GM11168 (cell line): ENCODE measurements around the gene HERPUD1.
"Not testable (repeated sequence)": the region's sequence is repeated elsewhere in the genome, so short reads cannot be mapped to it uniquely, and the experiment has no call there.

Experiments used
- in situ Hi-C: fragments of 300-500 bp; cut with MboI; formaldehyde crosslinking; loops from one replicate; pipeline ENCODE4 v1.12.0; 2022; ENCODE audit warnings: low sequenced_read_pairs; ENCODE audit not compliant: unreplicated experiment

HERPUD1 gene

DNA sequence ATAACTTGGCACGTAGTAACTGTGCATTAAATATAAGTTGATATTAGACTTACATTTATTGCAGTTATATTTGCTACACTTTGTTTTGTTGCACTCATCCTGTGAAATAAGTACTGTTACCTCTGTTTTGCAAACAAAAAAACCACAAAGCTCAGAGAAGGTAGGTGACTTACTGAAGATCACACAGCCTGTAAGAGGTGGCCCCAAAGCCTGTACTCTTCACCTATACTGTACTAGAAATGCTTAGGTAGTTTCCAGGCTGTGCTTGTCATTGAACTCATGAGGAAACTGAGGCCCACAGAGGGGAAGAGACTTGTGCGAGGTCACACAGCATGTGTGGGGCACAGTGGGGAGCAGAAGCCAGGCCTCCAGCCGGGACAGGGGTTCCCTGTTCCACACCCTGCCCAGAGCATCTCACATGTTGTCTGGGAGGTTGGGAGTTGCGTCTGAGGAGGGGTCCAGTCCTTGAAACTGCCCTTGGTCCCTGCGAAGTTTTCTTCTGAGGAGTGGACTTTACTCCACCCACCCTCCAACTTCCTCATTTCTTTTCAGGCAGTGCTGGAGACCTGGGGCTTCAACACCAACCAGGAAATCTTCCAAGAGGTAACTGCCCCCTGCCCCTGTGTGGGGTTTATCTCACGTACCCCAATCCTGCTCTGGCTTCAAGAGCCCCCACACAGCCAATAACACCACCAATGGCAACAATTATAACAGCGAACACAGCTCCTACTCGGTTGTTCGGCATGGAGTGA lies 42.8 kb downstream of the HERPUD1 start:
- in situ Hi-C loops = no loop called here

DNA sequence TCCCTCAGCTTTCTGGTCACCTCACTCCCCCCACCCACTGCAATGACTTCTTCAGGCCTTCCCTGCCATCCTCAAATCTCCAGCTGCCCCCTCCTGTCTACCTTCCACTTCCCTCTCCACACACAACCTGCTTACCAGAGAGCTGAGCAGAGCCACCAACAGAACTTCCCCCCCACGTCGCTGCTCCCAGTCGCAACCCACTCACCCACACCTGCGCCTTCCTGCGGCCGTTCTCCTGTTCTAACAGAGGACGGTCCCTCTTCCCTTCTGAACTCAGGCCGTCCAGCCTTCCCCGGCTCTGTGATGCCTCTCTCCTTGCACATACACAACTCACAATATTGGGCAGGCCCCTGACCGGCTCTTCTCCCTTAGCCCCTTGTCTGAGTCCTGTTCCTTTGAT lies 43.8 kb downstream of the HERPUD1 start:
- in situ Hi-C loops = no loop called here

GRCh38 chr16:56977216-56977615 lies 45.3 kb downstream of the HERPUD1 start:
- in situ Hi-C loops = no loop called here

DNA sequence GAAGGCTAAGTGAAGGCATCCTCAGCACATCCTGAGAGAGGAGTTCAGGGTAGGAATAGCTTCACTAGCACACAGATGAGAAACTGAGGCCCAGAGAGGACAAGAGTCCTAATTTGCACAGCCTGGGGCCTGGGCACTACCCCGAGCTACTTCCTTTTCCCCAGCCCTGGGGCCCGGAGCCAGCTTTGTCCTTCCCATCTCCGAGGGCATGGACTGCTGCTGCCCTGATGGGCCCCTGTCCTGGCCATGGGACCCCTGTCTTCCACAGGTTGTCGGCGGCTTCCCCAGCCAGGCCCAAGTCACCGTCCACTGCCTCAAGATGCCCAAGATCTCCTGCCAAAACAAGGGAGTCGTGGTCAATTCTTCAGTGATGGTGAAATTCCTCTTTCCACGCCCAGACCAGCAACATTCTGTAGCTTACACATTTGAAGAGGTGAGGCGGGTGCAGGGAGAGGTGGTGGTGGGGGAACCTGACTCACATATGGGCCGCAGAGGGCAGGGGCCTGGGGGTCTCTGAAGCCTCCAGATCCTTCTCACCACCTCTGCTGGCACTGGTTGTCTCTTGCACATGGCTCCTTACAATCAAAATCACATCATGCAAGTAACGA lies 46.0 kb downstream of the HERPUD1 start:
- in situ Hi-C loops = no loop called here

GRCh38 chr16:56980201-56980535 lies 48.2 kb downstream of the HERPUD1 start:
- in situ Hi-C loops = no loop called here

DNA sequence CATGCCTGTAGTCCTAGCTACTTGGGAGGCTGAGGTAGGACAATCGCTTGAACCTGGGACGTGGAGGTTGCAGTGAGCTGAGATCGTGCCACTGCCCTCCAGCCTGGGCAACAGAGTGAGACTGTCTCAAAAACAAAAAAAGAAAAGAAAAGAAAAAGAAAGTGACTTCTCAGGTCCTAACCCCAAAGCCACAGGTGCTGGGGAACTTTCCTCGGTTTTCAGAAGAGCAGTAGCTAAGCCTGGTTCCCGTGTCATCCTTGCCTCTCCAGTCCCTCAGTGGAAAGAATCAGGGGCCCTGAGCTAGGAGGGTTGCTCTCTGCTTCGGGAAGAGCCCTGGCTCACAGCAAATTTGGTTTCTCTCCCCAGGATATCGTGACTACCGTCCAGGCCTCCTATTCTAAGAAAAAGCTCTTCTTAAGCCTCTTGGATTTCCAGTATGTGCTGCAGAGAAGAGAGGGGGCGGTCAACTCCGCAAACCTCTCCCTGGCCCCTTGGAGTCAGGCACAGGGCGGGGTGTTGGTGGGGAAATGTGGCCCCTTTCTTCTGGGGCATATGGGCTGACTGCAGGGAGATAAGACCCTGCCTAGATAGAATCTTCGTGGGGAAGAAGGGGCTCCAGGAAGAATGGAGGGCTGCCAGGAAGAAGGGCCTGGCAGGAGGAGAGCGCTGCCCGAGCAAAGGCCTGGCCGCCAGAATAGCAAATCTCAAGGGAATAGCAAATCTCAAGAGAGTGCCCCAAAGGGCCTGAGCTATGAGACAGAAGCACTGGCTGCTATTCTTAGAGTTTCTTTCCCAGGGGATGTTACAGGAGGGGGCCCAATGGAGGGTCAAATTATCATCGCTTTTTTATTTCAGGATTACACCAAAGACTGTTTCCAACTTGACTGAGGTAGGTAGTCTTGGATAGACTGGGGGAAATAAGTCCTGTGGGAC lies 49.1 kb downstream of the HERPUD1 start:
- in situ Hi-C loops = no loop called here

DNA sequence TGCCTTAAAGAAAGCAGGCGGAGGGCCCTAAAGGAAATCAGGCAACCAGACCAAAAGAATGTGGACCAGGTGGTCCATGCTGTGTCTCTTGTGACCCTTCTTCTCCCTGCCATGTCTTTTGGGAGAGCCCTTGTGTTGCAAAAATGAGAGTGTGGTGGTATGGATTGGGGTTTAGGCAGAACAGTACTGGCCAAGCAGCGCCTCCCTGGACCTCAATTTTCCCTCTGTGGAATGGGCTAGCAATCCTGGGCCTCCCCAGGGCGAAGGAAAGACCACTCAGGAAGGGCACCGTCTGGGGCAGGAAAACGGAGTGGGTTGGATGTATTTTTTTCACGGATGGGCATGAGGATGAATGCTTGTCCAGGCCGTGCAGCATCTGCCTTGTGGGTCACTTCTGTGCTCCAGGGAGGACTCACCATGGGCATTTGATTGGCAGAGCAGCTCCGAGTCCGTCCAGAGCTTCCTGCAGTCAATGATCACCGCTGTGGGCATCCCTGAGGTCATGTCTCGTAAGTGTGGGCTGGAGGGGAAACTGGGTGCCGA lies 49.9 kb downstream of the HERPUD1 start:
- in situ Hi-C loops = no loop called here

DNA sequence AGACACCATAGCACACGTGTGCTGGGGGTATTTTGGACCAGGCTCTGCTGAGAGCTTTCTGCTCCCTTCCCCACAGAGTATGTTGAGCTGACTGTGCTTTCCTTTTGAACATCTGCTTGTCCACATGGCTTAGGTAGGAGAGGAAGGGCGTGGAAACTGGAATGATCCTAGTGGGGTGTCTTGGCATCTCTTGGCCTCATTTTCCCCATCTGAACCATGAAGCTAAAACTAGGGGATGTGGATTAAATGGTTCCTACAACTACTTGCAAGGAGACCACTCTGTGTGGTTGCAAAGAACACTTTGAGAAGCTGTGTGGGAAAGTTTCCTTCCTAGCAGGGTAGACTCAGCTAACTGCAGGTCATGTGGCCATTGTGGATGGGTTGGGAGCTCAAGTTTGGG lies 50.8 kb downstream of the HERPUD1 start:
- in situ Hi-C loops = no loop called here

- in situ Hi-C loops = no loop called here
These were observed 51.3 kb downstream of the HERPUD1 start for GRCh38 chr16:56983211-56983751.

GRCh38 chr16:56984639-56985038 lies 52.7 kb downstream of the HERPUD1 start:
- in situ Hi-C loops = no loop called here

- in situ Hi-C loops = no loop called here
These were observed 53.5 kb downstream of the HERPUD1 start for GRCh38 chr16:56985288-56985961.

DNA sequence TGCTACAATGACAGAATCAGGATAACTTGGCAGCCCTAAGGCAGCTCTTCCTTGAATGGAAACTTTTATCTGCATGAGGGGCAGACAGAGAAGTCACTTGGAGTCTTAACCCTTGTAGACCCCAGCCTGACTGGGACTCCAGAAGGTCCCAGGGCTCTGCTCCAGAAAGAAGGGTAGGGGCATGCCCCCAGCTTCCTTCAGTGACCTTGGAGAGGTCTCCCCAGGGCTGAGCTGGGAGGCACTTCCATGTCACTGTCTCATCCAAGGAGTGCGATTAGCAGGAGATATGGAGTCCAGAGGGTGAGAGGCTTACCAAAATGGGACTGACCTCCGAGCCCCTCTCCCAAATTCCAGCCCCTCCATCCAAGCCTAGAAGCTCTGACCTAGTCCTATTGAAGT lies 54.0 kb downstream of the HERPUD1 start:
- in situ Hi-C loops = no loop called here

DNA sequence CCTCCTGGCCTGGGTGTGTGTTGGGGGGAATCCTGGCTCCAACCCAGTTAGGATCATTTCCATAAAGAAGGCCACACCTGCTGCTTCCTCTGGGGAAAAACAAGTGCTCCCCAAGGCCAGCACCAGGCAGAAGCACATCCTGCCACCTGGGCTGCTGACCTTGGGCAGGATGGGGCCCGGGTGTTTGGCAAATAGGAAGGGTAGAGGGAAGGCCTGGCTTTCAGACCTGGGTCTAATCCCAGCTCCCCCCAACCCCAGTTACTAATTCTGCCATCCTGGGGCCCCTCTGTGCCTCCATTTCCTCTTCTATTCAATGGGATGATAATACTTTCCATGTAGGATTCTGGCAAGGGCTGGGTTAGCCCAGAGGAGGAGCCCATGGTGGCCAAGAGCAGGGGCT lies 54.4 kb downstream of the HERPUD1 start:
- in situ Hi-C loops = no loop called here

DNA sequence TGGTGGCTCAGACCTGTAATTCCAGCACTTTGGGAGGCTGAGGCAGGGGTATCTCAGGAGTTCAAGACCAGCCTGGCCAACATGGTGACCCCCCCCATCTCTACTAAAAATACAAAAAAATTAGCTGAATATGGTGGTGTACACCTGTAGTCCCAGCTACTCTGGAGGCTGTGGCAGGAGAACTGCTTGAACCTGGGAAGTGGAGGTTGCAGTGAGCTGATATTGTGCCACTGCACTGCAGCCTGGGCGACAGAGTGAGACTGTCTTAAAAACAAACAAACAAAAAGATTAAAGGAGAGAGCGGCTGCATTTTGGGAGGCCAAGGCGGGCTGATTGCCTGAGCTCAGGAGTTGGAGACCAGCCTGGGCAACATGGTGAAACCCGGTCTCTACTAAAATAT lies 55.0 kb downstream of the HERPUD1 start:
- in situ Hi-C loops = not testable (repeated sequence)

DNA sequence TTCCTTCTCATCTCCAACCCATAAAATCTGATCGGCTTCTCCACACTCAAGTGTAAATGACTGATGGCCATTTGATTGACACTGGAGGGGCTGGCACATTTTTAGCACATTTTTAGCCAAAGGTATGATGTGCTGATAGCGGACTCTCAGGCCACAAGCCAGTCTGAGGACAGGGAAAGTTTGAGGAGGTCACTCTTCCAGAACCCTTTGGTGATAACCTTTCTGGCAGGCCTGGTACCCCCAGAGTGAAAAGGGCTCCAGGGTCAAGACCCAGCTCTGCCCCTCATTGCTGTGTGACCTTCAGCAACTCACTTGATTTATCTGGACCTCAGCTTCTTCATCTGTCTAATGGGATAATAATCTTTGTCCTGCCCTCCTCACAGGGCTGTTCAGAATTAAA lies 55.8 kb downstream of the HERPUD1 start:
- in situ Hi-C loops = no loop called here

DNA sequence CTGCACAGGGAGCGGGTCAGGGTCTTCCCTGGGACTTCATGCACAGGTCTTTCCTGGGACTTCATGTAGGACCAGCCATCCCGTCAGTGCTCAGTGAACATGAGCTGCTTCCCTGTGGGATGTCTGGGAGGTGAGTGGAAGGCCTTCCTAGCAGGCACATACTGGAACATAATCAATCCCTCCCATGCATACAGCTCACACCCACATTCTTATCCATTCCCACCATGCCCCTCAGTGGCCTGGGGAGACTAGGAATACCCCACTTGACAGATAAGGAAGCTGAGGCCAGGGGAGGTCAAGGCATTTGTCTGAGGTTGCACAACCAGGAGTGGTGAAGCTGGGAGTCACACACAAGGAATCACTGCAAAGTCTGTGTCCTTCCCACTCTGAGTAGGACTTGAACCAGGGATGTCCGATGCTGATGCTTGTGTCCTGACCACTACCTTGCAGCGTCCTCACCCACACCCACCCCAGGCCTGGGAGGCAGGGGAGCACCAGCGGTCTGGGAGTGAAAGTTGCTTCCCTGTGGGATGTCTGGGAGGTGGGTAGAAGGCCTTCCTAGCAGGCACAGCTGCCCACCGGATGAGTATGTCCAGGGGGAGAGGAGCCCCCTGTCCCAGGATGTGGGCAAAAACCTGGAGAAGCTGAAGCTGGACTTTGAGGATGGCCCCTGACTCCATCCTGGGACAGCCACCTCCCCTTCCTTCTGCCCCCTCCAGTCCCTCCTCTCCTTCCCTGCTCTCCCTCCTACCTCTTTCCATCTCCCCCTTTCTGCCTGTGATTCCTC lies 56.4 kb downstream of the HERPUD1 start:
- in situ Hi-C loops = no loop called here

- in situ Hi-C loops = no loop called here
These were observed 57.3 kb downstream of the HERPUD1 start, which contains the start of gene NLRC5 for GRCh38 chr16:56988948-56989945. Gene NLRC5, plus strand, starts transcription at chr16:56989557. Its CDS starts 31,156 bp downstream, at chr16:57020713.

DNA sequence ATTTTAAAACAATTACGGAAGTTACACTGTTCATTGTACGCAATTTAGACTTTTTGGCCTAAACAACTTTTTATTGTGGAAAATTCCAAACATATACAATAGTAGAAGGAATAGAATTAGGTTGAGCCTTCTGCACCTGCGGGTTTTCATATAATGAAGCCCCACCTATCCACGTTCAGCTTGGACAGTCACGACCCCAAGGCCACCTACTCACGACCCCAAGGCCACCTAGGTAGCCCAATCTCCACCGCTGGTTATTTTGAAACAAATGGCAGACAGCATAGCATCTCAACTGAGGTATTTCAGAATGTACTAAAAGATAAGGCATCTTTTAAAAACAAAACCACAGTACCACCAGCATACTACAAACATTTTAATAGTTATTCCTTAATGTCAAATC lies 58.0 kb downstream of the HERPUD1 start:
- in situ Hi-C loops = no loop called here
